RWPE1 (cell line): Measurements from ENCODE around the gene SEMA6C.
A peak's percentile ranks its signal among the peaks of the same experiment; 100 is the strongest.

Source experiments
- CTCF ChIA-PET: fragments of 350-600 bp; sonication (Branson Sonifier 250); formaldehyde crosslinking; extraction: SDS; loops from one replicate; lab custom pipeline; 2021; lab: Yijun Ruan, JAX
- POLR2A ChIA-PET: fragments of 400-600 bp; formaldehyde crosslinking; extraction: SDS; loops from one replicate; lab custom pipeline; 2020; ENCODE audit warnings: antibody characterized with exemption; ENCODE audit not compliant: low non-redundant PET; lab: Yijun Ruan, JAX
- DNase-seq: peaks from one replicate; pipeline ENCODE4 v3.0.0; 2012; ENCODE audit warnings: low spot score
- H3K27ac ChIP-seq: fragments of 450-650 bp; 2 replicates; pipeline ENCODE4 v1.5.1; 2017
- TF ChIP-seq, protein P1 (sequence below): fragments of 450-650 bp; conservative IDR thresholded peaks from 2 replicates; pipeline ENCODE4 v1.5.1; 2017; ENCODE audit warnings: low read depth, mild to moderate bottlenecking

SEMA6C gene

DNA sequence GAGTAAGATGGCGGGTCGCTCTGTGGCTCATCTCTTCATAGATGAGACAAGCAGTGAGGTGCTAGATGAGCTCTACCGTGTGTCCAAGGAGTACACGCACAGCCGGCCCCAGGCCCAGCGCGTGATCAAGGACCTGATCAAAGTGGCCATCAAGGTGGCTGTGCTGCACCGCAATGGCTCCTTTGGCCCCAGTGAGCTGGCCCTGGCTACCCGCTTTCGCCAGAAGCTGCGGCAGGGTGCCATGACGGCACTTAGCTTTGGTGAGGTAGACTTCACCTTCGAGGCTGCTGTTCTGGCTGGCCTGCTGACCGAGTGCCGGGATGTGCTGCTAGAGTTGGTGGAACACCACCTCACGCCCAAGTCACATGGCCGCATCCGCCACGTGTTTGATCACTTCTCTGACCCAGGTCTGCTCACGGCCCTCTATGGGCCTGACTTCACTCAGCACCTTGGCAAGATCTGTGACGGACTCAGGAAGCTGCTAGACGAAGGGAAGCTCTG is 12.4 kb upstream of the SEMA6C start:
- DNase-seq: no peak
- ChIA-PET POLR2A (no interaction called here), CTCF (no interaction called here)
- TF ChIP-seq, protein P1, sequence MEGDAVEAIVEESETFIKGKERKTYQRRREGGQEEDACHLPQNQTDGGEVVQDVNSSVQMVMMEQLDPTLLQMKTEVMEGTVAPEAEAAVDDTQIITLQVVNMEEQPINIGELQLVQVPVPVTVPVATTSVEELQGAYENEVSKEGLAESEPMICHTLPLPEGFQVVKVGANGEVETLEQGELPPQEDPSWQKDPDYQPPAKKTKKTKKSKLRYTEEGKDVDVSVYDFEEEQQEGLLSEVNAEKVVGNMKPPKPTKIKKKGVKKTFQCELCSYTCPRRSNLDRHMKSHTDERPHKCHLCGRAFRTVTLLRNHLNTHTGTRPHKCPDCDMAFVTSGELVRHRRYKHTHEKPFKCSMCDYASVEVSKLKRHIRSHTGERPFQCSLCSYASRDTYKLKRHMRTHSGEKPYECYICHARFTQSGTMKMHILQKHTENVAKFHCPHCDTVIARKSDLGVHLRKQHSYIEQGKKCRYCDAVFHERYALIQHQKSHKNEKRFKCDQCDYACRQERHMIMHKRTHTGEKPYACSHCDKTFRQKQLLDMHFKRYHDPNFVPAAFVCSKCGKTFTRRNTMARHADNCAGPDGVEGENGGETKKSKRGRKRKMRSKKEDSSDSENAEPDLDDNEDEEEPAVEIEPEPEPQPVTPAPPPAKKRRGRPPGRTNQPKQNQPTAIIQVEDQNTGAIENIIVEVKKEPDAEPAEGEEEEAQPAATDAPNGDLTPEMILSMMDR: no peak
- no peak overlapping the region for H3K27ac ChIP-seq

GRCh38 chr1:151158326-151158725 is 11.9 kb upstream of the SEMA6C start:
- no peak for DNase-seq
- H3K27ac ChIP-seq: no peak overlapping the region
- TF ChIP-seq, protein P1: no peak
- ChIA-PET POLR2A (no interaction called here), CTCF (interaction anchor here (0.6 to 0.7 kb wide), 3 partner anchors 15 to 1144 kb away, joined by 3 read pairs; partner anchors contain the start of gene GABPB2)

GRCh38 chr1:151157067-151157531 is 10.7 kb upstream of the SEMA6C start:
- CTCF ChIA-PET: interaction anchor here (0.6 to 1.2 kb wide), 3 partner anchors 45 to 60 kb away, joined by 3 to 7 read pairs (median 6); no protein-coding TSS in a partner anchor
- H3K27ac ChIP-seq: peak overlapping the region; percentile 15; the same call in 1 of the 2 replicates
- POLR2A ChIA-PET: interaction anchor here (0.5 kb wide), 1 partner anchor 61 kb away, joined by 4 read pairs; no protein-coding TSS in a partner anchor
- no peak for DNase-seq
- TF ChIP-seq, protein P1: no peak

DNA sequence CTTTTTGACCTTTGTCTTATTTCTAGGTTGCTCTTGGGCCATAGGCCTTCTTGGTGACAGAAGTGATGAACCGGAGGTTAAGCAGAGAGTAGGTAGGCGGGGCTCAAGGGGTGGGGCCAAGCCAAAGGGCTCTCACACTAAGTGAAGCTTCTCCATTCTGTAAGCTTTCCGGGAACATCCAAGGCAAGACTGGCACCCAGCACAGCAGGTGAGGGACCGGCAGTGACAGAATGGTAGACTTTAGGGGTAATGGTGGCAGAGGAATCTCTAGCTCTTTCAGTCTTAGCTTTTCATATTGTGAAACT is 10.0 kb upstream of the SEMA6C start, which contains the start of gene TNFAIP8L2:
TSS of gene TNFAIP8L2 (plus strand) at position 135 of the 305 bp plus-strand sequence. CDS start 2,049 bp downstream, outside the sequence.
- POLR2A ChIA-PET: interaction anchor here (0.5 to 0.6 kb wide), 2 partner anchors 60 to 107 kb away, joined by 4 to 5 read pairs; no protein-coding TSS in a partner anchor
- DNase-seq: no peak
- H3K27ac ChIP-seq: peak within 1 kb of the TSS; percentile 15
- TF ChIP-seq, protein P1: no peak
- CTCF ChIA-PET: interaction anchor here (0.6 to 1.2 kb wide), 3 partner anchors 55 to 59 kb away, joined by 3 to 7 read pairs (median 6); no protein-coding TSS in a partner anchor

GRCh38 chr1:151147665-151148064 is 1.2 kb upstream of the SEMA6C start:
- DNase-seq: no peak
- TF ChIP-seq, protein P1: no peak
- ChIA-PET POLR2A (no interaction called here), CTCF (interaction anchor here (0.9 kb wide), 1 partner anchor 8 kb away, joined by 3 read pairs; no protein-coding TSS in a partner anchor)
- H3K27ac ChIP-seq: no peak overlapping the region

DNA sequence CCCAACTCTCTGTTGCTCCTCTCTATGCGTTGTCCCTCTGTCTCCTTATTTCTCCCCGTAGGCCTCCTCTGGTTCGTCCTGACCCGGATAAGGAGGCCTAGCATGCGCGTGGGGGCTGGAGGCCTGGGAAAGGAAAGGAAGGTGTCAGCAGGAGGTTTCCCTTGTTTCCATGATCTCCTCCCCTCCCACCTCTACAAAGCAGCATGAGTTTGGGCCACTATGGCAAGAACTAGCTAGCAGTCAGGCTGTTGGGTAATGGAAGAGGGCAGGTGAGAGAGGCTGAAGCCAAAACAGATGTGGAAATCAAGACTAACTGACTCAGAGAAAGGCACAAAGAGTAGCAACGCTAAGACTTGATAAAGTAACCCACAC is 687 bp upstream of the SEMA6C start:
- ChIA-PET POLR2A (no interaction called here), CTCF (interaction anchor here (0.6 to 0.9 kb wide), 2 partner anchors 9 to 81 kb away, joined by 3 read pairs; no protein-coding TSS in a partner anchor)
- H3K27ac ChIP-seq: peak overlapping the region; percentile 77
- DNase-seq: no peak
- TF ChIP-seq, protein P1: no peak
